ENCODE measurements around the gene DLX1.

DNA sequence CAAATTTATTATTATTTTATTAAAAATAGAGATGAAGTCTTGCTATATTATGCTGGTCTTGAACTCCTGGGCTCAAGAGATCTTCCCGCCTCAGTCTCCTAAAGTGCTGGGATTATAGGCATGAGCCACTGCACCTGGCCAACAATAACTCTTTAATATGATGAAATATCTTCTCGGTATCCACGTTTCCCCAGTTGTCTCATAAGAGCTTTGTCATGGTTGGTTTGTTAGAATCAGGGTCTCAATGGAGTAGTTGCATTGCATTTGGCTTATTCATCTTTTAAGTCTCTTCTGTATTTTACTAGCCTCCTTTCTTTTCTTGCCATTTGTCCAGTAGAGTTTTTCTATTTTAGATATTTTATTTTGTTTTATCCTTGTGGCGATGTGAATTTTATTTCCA is 50.1 kb downstream of the DLX1 start:
- no peak for TF ChIP-seq EZH2phosphoT487 (IDR thresholded peaks at IDR 0.05; ENCODE audit: insufficient read depth, low read depth)
- TF ChIP-seq EZH2 (IDR thresholded peaks at IDR 0.05; ENCODE audit: insufficient read depth, poor library complexity, severe bottlenecking), result no peak

Data from GM23248 (cell line).